Measurements from ENCODE around the gene ZFP36L2.

- TF ChIP-seq ZNF302 (CRISPR knock-in tag; IDR thresholded peaks at IDR 0.05) (no peak), KDM1A (IDR thresholded peaks at IDR 0.05; ENCODE audit: low read depth) (no peak), CTCF (IDR thresholded peaks at IDR 0.05) (no peak), TP53 (CRISPR knock-in tag; IDR thresholded peaks at IDR 0.05) (no peak), HMGXB4 (CRISPR knock-in tag; IDR thresholded peaks at IDR 0.05; ENCODE audit: borderline replicate concordance) (no peak), NR3C1 (IDR thresholded peaks at IDR 0.05) (no peak), EP300 (IDR thresholded peaks at IDR 0.05) (no peak), KDM5A (IDR thresholded peaks at IDR 0.05) (no peak), MAX (IDR thresholded peaks at IDR 0.05) (no peak), GATA3 (IDR thresholded peaks at IDR 0.05; ENCODE audit: borderline replicate concordance) (no peak)
Measured at GRCh38 chr2:43273529-43273928, 47.1 kb upstream of the ZFP36L2 start.

Measured in A549 (cell line).